ENCODE results near the gene PRPSAP1.
A peak's percentile ranks its signal among the peaks of the same experiment; 100 is the strongest.

Gene PRPSAP1, protein sequence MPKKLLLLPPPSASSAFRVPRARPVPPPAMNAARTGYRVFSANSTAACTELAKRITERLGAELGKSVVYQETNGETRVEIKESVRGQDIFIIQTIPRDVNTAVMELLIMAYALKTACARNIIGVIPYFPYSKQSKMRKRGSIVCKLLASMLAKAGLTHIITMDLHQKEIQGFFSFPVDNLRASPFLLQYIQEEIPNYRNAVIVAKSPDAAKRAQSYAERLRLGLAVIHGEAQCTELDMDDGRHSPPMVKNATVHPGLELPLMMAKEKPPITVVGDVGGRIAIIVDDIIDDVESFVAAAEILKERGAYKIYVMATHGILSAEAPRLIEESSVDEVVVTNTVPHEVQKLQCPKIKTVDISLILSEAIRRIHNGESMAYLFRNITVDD

DNA sequence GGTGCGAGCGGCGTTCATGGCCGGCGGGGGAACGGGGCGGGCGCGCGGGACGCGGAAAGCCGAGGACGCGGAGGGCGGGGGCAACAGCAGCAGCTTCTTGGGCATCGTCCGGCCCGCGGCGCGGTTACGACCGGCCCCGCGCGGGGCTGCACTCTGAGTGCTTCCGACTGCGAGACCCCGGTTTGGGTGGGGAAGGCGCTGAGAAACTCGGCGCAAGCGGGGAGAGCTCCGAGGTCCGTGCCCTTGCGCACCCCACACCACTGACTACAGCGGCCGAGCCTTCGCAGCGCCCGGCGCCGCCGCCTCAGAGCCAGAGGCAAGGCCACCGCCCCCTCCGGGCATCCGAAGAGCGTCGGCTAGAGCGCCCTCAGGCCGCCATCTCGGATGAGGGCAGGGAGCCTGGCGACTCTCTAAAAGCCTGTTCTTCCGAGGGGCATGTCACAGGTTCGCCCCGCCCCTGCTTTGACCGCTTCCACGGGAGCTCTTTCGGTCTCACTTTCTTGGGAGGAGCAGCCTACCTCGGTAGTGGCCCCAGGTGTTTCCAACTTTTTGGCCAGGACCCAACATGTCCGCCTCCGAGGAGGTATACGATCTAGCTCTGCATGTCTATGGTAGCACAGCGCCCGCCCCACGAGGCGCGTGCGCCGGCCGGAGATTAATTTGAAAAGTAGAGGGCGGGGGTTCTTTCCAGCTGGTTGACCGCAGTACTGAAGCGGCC lies at the start of gene PRPSAP1:
Gene PRPSAP1 (minus strand): TSS at position 318 of the 718 bp plus-strand sequence. CDS start 213 bp downstream, at position 105.
- DNase-seq (ENCODE audit: low spot score), result peak; percentile 94

GRCh38 chr17:76402711-76403110 lies 49.0 kb upstream of the PRPSAP1 start:
- DNase-seq (ENCODE audit: low spot score), result no peak

DNA sequence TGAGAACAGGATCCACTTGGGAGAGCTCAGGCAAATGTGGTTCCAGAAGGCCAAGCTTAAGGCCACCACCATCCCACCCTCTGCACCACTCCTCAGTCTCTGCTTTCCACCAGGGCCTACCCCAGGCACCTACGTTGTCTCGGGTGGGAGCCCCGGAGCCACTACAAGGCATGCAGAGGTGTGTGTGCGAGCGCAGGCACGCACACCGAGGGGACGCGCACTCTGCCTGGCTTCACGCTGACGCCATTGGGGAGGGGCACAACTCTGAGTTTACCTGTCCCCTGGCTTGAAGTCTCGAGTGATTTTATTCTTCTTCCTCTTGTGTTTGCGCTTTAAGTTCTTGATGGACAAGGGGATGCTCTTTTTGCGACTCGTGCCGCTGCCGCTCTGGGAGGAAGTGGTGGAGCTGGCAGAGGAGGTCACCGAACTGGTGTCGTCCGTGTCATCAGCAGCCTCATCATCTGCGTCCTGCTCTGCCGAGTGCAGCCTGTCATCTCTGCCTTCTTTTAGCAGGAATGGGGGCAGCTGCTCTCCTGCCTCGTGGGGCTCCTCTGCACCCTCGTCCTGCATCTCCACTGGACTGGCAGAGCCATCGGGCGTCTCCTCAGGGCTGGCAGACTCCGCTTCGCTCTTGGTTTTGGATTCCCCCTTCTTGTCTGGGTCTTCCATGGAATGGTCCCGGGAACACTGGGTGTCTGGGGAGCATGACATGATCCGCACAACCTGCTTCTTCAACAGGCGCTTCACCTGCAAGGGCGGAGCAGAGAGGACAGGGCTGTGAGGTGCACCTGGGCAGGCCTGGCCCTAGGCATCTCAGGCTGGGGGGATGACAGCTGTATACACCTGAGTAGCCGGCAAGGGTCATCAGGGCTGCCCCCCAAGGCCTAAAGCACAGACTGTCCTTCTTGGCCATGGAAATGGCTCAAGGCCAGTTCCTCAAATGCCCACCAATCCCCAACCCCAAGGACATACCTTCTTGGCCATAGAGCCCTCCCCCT lies 45.8 kb upstream of the PRPSAP1 start:
- DNase-seq (ENCODE audit: low spot score), result no peak

DNA sequence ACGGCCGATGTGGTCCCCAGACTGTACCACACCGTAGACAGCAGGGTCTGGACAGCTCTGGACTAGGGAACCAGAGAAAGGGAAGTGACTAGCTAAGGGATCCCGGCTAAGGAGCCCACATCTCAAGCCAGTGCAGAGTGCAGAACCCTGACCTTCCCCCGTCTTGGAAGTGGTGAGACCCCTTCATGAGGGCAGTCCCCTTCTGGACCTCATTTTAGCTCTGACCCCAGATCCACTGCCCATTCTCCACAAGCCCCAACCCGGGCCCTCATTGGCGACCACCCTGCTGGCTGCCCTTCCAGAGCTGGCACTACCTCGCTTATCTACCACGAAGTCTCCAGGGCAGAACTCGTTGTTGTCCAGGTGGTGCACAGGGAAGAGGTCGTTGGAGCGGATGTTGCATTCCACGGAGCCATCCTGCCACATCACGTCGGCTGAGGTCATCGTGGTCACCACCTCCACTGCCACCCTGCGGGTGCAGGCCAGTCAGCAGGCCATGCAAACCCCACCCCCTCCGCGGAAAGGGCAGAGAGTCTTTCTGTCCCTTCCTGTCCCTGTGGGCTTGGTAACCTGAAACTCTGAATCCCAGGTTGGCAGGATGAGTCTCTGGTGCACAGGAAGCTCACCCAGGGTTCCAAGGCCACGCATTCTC lies 44.9 kb upstream of the PRPSAP1 start:
- no peak for DNase-seq (ENCODE audit: low spot score)

- peak; percentile 93 for DNase-seq (ENCODE audit: low spot score)
These were observed 44.2 kb upstream of the PRPSAP1 start for GRCh38 chr17:76397687-76398522.

GRCh38 chr17:76397184-76397583 lies 43.5 kb upstream of the PRPSAP1 start:
- no peak for DNase-seq (ENCODE audit: low spot score)

GRCh38 chr17:76395980-76396379 lies 42.3 kb upstream of the PRPSAP1 start:
- no peak for DNase-seq (ENCODE audit: low spot score)

GRCh38 chr17:76394166-76394565 lies 40.5 kb upstream of the PRPSAP1 start:
- DNase-seq (ENCODE audit: low spot score), result no peak

- no peak for DNase-seq (ENCODE audit: low spot score)
These were observed 37.5 kb upstream of the PRPSAP1 start for GRCh38 chr17:76391200-76391715.

DNA sequence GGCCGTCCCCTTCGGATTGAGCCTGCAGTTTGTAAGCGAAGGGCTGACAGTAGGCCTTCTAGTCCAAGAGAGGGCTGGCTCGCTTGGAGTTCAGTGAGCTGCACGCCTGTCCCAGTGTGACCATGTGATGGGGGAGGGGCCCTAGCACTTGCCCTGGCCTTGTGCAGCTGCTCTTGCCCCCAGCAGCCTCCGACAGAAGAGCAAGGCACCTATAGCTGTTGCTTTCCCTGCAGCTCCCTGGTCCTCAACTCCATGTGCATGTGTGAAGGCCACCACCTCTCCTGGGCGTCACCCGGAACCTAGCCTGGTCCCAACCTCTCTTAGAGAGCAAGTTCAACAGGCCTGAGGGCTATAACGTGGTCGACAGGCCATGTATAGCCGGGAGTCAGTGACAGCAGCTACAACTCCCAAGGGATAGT lies 36.3 kb upstream of the PRPSAP1 start:
- DNase-seq (ENCODE audit: low spot score), result no peak

GRCh38 chr17:76388966-76389888 lies 35.5 kb upstream of the PRPSAP1 start:
- DNase-seq (ENCODE audit: low spot score), result no peak

- no peak for DNase-seq (ENCODE audit: low spot score)
These were observed 33.5 kb upstream of the PRPSAP1 start for GRCh38 chr17:76386966-76387765.

GRCh38 chr17:76385892-76386786 lies 32.4 kb upstream of the PRPSAP1 start:
- peak; percentile 49 for DNase-seq (ENCODE audit: low spot score)

DNA sequence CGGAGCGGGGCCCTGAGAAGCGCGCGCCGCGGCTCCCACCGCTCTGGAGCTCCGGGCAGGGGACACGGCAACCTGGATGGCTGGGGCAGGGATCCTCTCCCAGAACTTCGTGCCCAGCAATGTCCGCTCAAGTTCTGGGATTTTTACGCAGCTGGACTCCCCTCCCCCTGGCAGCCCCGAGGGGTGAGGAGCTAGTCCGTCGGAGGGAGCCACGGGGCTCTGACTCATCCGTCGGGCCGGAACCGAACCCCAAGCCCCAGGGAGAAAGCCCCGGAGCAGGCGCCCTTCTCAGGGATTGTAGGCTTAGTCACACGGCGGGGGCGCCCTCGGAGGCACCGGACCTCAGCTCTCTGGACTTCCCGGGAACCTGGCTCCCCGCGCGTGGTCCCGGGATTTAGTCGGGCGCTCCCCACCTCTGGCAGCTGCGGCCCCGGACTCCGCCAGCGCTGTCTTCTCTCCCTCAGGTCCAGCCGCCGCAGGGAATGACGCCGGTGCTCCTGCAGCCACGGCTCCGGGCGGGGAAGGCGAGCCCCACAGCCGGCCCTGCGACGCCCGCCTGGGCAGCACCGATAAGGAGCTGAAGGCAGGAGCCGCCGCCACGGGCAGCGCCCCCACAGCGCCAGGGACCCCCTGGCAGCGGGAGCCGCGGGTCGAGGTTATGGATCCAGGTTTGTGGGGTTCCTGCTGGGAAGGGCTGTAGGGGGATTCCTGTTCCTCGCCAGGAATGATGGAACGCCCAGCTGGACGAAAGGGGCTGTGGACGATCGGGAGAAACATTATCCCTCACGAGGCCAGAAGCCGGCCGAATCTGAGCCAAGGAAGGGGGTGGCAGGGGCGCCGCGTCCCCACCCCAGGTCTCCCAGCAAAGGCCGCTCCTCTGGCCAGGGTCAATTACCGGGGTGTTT lies 31.5 kb upstream of the PRPSAP1 start:
- DNase-seq (ENCODE audit: low spot score), result no peak

DNA sequence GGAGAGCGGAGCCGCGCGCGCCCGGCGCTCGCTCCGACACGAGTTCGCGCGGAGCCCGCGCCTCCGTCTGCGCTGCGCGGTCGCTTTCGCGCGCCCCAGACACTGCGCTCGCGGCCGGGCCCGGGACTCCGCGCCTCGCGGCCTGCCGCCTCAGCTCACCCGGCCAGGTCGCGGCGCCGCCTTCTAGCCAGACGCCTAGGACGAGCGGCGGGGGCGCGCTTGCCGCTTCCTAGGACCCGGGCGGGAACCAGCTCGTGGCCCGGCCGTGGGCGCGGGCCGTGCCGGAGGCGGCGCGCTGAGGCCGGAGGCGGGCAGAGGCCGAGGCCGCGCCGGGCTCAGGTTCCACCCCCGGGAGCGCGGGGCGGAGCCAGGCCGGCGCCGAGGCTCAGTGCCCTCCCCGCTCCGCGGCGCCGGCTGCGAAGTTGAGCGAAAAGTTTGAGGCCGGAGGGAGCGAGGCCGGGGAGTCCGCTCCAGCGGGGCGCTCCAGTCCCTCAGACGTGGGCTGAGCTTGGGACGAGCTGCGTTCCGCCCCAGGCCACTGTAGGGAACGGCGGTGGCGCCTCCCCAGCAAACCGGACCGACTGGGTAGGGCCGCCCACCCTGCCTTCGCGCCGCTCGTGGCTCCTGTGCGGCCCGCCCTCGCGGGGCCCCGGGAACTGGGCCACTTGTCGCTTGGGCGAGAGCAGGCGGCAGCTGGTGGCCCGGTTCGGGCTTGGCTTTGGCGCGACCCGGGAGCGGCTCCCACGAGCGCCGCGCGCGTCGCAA lies 30.7 kb upstream of the PRPSAP1 start, which contains the start of gene SPHK1:
Gene SPHK1 (plus strand): TSS at position 388 of the 765 bp plus-strand sequence. CDS start 1,036 bp downstream, outside the sequence.
- peak; percentile 27 for DNase-seq (ENCODE audit: low spot score)

Data from Ammon's horn (tissue), 1 donor.